ENCODE data around the gene MAMDC2. TPM values are rescaled to one million over a fixed set of nuclear protein-coding genes. Genes with fewer than 3 reads are reported as not detected.

Gene MAMDC2
- total and polyA plus RNA-seq, 2 of the 4 experiments (the other 2 are of a cell fraction) = 5.0 to 5.2 TPM

DNA sequence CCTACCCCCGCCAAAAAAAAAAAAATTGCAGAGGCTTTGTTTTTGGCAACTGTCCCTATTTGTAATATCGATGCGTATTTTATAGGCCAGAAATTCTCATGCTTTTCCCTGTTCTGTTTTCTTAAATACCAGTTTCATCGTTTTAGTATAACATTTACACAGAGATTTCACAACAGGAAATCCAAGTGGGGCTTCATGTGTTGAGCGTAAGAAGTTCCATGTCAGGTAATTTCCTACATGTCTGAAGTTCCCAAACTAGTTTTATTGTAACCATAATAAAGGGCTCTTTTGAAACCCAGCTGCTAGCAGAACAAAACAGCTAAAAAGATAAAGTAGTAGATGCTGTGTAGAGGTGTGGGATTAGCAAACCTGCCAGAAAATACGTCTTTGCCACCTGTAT lies 219.3 kb downstream of the MAMDC2 start:
- 0 out of 2 replicates have a peak, but pooled peaks cover 2% of the 10 kb centered on the region for H3K9me3 ChIP-seq (ENCODE audit: control insufficient read depth, insufficient read depth, low read length)
- H3K27me3 ChIP-seq (ENCODE audit: control insufficient read depth, insufficient read depth, low read length) = no peaks in the 10 kb centered on the region
- peaks cover 30% of the 10 kb centered on the region for H3K36me3 ChIP-seq (ENCODE audit: control insufficient read depth, insufficient read depth, low read length)
- ChIA-PET CTCF (interaction anchor here (0.8 kb wide), 1 partner anchor 291 kb away, joined by 9 read pairs; no protein-coding TSS in a partner anchor), POLR2A (ENCODE audit: unreplicated experiment) (no interaction called here)
- no peak overlapping the region for H2AK5ac ChIP-seq (ENCODE audit: low read depth, low read length)
- no peak overlapping the region for H3K56ac ChIP-seq (ENCODE audit: extremely low read depth, insufficient read depth, low read length)
- in situ Hi-C loops (cut with MboI; ENCODE audit: low sequenced_read_pairs) = no loop called here
- no peak overlapping the region for H3K18ac ChIP-seq (ENCODE audit: low read depth, low read length)
- H3K14ac ChIP-seq (replicated peaks; ENCODE audit: low read depth, low read length) = no peak overlapping the region
- no peak overlapping the region for H3K4ac ChIP-seq (ENCODE audit: low read depth, low read length)
- H3K4me3 ChIP-seq (ENCODE audit: insufficient read depth, low read depth, low read length) = no peak overlapping the region
- H4K91ac ChIP-seq (ENCODE audit: insufficient read depth, low read depth, low read length) = no peak overlapping the region
- H3K23ac ChIP-seq (ENCODE audit: low read depth, low read length) = no peak overlapping the region
- no peak overlapping the region for H4K5ac ChIP-seq (ENCODE audit: low read depth, low read length)
- H4K20me1 ChIP-seq (ENCODE audit: insufficient read depth, low read length) = peaks cover 25% of the 10 kb centered on the region
- intact Hi-C loops (cut with micrococcal nuclease) = no loop called here
- WGBS, 2 experiments (ENCODE audit: extremely low coverage in 2 of 2, insufficient read length in 1 of 2) = no CpG with 5 or more reads among the region's 6 CpGs
- H3K9ac ChIP-seq (ENCODE audit: low read depth, low read length) = no peak overlapping the region
- peaks cover 6% of the 10 kb centered on the region for H3K9me1 ChIP-seq (ENCODE audit: insufficient read depth, low read length)
- no peak overlapping the region for H2BK15ac ChIP-seq (ENCODE audit: low read depth, low read length)
- dilution Hi-C loops (cut with HindIII; ENCODE audit: low sequenced_read_pairs, unreplicated experiment) = no loop called here
- BruUV-seq (replicated peaks) = no TSS peak
- H2AK9ac ChIP-seq (replicated peaks; ENCODE audit: low read depth, low read length, poor library complexity) = no peak overlapping the region
- no peak overlapping the region for H3K27ac ChIP-seq (ENCODE audit: insufficient read depth, low read length)
- H3K79me1 ChIP-seq (ENCODE audit: low read depth in 1 of 2, low read length in 2 of 2) = peaks cover 14 to 61% of the 10 kb centered on the region in 2 experiments
- no peak overlapping the region for H4K8ac ChIP-seq (ENCODE audit: low read depth in 2 of 2, low read length in 2 of 2)
- H2BK120ac ChIP-seq (ENCODE audit: low read depth, low read length) = no peak overlapping the region
- H3K4me2 ChIP-seq (ENCODE audit: low read depth, low read length) = peak overlapping the region; percentile 59; the same call in 1 of the 2 replicates
- H2AFZ ChIP-seq (replicated peaks; ENCODE audit: low read length, poor library complexity) = no peak overlapping the region
- peak; percentile 33 for DNase-seq
- no peak for ATAC-seq (ENCODE audit: low read depth)
- H2BK20ac ChIP-seq (ENCODE audit: low read depth, low read length) = no peak overlapping the region
- H3K4me1 ChIP-seq (ENCODE audit: control insufficient read depth, insufficient read depth, low read length) = peaks cover 16% of the 10 kb centered on the region; the same call in 1 of the 2 replicates
- TF ChIP-seq CEBPB (IDR thresholded peaks at IDR 0.05; ENCODE audit: low read depth, low read length) (peak; percentile 38; the same call in 1 of the 2 replicates), MAZ (IDR thresholded peaks at IDR 0.05; ENCODE audit: borderline replicate concordance, low read depth, low read length) (no peak)
- H2BK5ac ChIP-seq (ENCODE audit: low read depth, low read length, poor library complexity, severe bottlenecking) = peak overlapping the region; percentile 32

Data from IMR-90 (cell line).